NT2/D1 (cell line): ENCODE results near the gene ACBD4.

Experiments
- DNase-seq: peaks from one replicate; pipeline ENCODE4 v3.0.0-alpha.2; 2011; ENCODE audit warnings: low read depth, low spot score
- H3K27me3 ChIP-seq: 2 replicates; pipeline ENCODE4 v1.6.0; 2011; ENCODE audit warnings: mild to moderate bottlenecking; ENCODE audit not compliant: insufficient read length, insufficient read depth
- H3K36me3 ChIP-seq: 2 replicates; pipeline ENCODE4 v1.6.1; 2011; ENCODE audit warnings: mild to moderate bottlenecking, low read length, mixed read lengths; ENCODE audit not compliant: insufficient read depth, insufficient read length
- H3K4me1 ChIP-seq: 2 replicates; pipeline ENCODE4 v1.5.1; 2011; ENCODE audit not compliant: insufficient read depth, insufficient read length
- H3K4me3 ChIP-seq: 2 replicates; pipeline ENCODE4 v1.5.1; 2011; ENCODE audit warnings: low read depth; ENCODE audit not compliant: insufficient read length
- H3K9ac ChIP-seq: 2 replicates; pipeline ENCODE4 v1.6.0; 2011; ENCODE audit warnings: low read depth; ENCODE audit not compliant: insufficient read length
- H3K9me3 ChIP-seq: 2 replicates; pipeline ENCODE4 v1.5.1; 2011; ENCODE audit warnings: mild to moderate bottlenecking, low read length; ENCODE audit not compliant: insufficient read depth
- SUZ12 ChIP-seq: IDR thresholded peaks from 2 replicates; pipeline ENCODE4 v1.6.1; 2011; ENCODE audit not compliant: insufficient read length, insufficient read depth; ENCODE audit errors: extremely low read depth
- YY1 ChIP-seq: IDR thresholded peaks from 2 replicates; pipeline ENCODE4 v1.6.1; 2011; ENCODE audit not compliant: insufficient read length, insufficient read depth
- ZNF274 ChIP-seq: IDR thresholded peaks from 2 replicates; pipeline ENCODE4 v1.6.1; 2011; ENCODE audit warnings: mild to moderate bottlenecking, low read depth, low read length

Gene ACBD4

GRCh38 chr17:45177563-45177962 is 42.1 kb downstream of the ACBD4 start:
- TF ChIP-seq SUZ12, result no peak
- TF ChIP-seq YY1, result no peak
- TF ChIP-seq ZNF274, result no peak
- Histone ChIP-seq H3K27me3 (no peaks in the 10 kb centered on the region), H3K36me3 (no peaks in the 10 kb centered on the region), H3K4me3 (no peak overlapping the region), H3K9ac (no peak overlapping the region), H3K9me3 (no peaks in the 10 kb centered on the region), H3K4me1 (peaks cover 7% of the 10 kb centered on the region)
- DNase-seq, result no peak

DNA sequence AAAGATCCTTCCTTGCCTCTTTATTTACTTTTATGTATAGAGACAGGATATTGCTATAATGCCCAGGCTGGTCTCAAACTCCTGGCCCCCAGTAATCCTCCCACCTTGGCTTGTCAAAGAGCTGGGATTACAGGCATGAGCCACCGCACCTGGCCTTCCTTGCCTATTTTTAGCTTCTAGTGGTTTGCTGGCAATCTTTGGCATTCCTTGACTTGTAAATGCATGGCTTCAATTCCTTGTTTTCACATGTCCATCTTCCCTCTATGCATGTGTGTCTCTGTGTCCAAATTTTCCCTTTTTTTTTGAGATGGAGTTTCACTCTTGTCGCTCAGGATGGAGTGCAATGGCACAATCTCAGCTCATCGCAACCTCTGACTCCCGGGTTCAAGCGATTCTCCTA is 48.7 kb downstream of the ACBD4 start:
- DNase-seq, result no peak
- no peaks in the 10 kb centered on the region for H3K4me1 ChIP-seq
- TF ChIP-seq SUZ12 (no peak), YY1 (no peak), ZNF274 (no peak)

GRCh38 chr17:45186801-45187354 is 51.4 kb downstream of the ACBD4 start:
- Histone ChIP-seq H3K4me3 (no peak overlapping the region), H3K27me3 (no peaks in the 10 kb centered on the region), H3K36me3 (no peaks in the 10 kb centered on the region), H3K9ac (no peak overlapping the region), H3K4me1 (no peaks in the 10 kb centered on the region), H3K9me3 (peaks cover 14% of the 10 kb centered on the region)
- no peak for TF ChIP-seq YY1
- no peak for TF ChIP-seq SUZ12
- TF ChIP-seq ZNF274, result no peak
- no peak for DNase-seq

More for the DNA sequence above, 48.7 kb downstream of the ACBD4 start:
- no peak overlapping the region for H3K4me3 ChIP-seq
- H3K36me3 ChIP-seq, result no peaks in the 10 kb centered on the region
- H3K9ac ChIP-seq, result no peak overlapping the region
- H3K27me3 ChIP-seq, result no peaks in the 10 kb centered on the region
- no peaks in the 10 kb centered on the region for H3K9me3 ChIP-seq

- no peaks in the 10 kb centered on the region for H3K27me3 ChIP-seq
- H3K4me3 ChIP-seq, result no peak overlapping the region
- TF ChIP-seq ZNF274, result no peak
- H3K9me3 ChIP-seq, result peaks cover 14% of the 10 kb centered on the region
- H3K4me1 ChIP-seq, result no peaks in the 10 kb centered on the region
- no peaks in the 10 kb centered on the region for H3K36me3 ChIP-seq
- DNase-seq, result no peak
- H3K9ac ChIP-seq, result no peak overlapping the region
These were observed 53.5 kb downstream of the ACBD4 start for GRCh38 chr17:45189009-45189408.

DNA sequence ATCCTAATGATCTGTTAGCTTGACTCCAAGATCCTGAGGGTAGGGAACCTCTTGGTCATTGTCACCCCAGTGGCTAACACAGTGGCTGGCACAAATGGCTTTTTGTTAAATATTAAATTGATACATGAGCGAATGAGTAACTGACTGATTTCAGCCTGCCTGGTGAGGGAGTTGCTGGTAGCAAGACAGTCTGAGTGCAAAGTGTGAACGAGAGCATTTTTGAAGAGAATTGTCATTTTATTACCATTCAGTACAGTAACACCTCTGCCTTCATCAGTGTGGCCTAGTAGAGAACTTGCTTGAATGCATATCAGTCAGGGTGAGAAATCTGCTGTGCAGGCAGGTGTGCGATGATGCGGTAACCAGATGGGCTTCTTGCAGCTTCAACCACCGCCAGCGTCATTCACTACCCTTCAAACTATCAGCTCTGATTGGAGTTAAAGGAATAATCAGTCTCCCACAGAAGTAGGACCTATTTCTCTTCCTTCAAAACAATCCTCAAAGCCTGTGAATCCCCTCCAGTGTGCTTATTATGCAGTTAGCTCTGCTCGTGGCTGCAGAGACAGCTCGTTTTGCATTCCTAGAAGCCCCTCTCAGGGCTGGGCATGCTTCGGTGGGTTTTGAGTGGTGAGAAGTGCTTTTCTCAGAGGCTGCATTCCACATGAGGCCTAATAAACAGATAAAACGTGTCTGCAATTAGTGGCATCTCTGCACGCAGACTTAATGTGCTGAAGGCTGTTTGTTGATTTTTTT is 55.2 kb downstream of the ACBD4 start:
- Histone ChIP-seq H3K9ac (no peak overlapping the region), H3K9me3 (peaks cover 18% of the 10 kb centered on the region), H3K27me3 (no peaks in the 10 kb centered on the region), H3K4me3 (no peak overlapping the region), H3K36me3 (no peaks in the 10 kb centered on the region), H3K4me1 (no peaks in the 10 kb centered on the region)
- no peak for TF ChIP-seq YY1
- TF ChIP-seq SUZ12, result no peak
- TF ChIP-seq ZNF274, result no peak
- no peak for DNase-seq
